Ureter (tissue), 1 donor: Measurements from ENCODE around the gene SP8. TPM values are rescaled to one million over a fixed set of nuclear protein-coding genes. Genes with fewer than 3 reads are reported as not detected.

ENCODE experiments used
- DNase-seq: peaks from one replicate; pipeline ENCODE4 v3.0.0-alpha.2; 2020; ENCODE audit warnings: low spot score
- total RNA-seq: library from RNA; stranded (reverse); gene quantifications from one replicate; pipeline ENCODE4 v1.2.4, GENCODE V29; 2023
- donor health status: DM: yes; HTN: yes; CAD: no.

Gene SP8
- total RNA-seq, 1 donor from 2014 or later: not detected

DNA sequence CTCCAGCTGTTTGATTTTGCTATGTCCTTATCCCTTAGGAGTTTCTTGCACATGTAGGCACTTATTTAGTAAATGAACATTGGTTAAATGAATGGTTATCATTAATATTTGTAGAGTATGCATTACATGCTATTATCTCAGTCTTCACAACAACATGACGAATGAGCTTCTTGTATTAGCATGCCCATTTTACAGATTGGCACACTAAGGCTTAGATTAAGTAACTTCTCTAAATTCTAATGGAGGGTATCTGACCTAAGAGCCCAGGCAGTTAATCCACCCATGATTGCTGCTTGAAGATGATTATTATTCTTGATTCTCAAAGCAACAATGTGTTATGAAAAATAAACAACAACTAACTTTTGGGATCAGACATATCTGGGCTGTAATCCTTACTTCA lies 32.7 kb downstream of the SP8 start:
- no peak for DNase-seq

DNA sequence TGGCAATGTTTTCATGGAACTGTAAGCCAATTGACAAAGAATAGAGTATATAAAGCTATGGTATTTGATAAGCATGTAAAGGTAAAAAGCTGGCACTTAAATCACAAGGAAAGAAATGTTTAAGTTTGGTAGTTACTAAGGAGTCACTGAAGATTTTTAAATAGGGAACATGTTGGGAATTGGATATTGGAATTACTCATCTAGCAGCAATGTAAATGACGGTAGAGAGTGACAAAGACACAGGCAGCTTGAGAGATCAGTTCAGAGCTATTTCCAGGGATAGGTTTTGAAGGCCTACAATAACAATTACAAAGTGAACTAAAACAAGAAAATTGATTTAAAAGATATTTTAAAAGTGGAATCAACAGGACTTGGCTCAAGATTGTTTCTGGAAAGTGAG lies 36.8 kb downstream of the SP8 start:
- no peak for DNase-seq

DNA sequence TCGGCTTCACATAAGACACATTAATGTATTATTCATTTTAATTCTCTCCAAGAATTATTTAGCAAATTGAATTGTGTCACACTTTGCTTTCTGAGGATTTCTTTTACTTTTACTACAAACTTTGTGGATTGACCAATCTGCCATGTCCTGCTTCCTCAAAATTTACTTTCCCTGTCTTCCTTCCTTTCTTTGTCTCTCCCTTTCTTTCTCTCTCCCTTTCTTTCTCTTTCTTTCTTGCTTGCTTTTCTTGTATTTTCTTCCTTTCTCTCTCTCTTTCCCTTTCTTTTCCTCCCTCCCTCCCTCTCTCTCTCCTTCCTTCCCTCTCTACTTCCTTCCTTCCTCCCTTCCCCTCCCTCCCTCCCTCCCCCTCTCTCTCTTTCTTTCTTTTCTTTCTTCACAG lies 37.8 kb downstream of the SP8 start:
- no peak for DNase-seq

DNA sequence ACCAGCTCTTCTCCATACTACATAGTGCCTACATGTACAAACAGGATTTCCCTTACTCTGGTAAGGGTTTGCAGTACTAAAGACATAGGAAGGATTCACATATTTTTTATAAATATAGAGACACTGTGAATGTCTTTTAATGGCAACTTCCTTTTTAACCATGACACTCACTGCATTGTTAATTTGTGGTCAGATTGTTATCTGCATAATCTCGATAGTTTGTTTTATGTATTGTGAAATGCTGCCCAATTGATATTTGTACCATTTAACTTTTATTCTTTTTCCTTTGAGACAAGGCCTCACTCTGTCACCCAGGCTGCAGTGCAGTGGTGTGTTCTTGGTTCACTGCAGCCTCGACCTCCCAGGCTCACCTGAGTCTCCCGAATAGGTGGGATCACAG lies 39.7 kb downstream of the SP8 start:
- DNase-seq: no peak

DNA sequence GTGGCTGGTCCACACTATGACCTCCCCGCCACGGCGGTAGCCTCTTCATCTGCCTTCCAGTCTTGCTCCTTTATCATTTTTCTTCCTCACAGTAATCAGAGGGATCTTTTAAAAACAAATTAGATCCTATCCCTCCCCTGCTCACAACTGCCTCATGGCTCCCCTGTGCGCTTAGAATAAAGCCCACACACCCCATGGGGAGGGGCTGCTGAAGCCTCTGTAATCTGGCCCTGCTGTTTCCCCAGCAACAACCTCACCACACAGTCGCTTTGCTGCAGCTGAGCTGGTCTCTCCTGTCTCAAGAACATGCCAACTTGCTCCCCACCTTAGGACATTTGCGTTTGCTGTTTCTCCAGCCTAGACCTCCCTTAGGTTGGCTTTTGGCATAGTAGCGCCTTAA lies 41.0 kb downstream of the SP8 start:
- DNase-seq: no peak

DNA sequence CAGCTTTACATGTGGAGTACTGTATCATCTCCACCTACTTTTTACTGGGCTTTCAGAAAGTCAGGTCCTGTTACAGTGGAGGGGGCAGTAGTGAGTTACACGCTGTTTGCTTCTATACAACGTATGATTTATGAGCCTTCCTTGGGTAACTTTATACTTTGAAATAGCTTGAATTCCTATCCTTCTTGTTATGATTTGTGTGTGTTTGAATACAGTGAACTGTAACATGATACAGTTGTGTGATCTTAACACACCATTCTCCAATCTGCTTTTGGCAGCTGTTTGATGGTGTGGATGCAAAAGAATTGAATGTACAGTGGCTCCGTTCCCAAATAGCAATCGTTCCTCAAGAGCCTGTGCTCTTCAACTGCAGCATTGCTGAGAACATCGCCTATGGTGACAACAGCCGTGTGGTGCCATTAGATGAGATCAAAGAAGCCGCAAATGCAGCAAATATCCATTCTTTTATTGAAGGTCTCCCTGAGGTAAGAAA lies 41.7 kb downstream of the SP8 start:
- DNase-seq: no peak

DNA sequence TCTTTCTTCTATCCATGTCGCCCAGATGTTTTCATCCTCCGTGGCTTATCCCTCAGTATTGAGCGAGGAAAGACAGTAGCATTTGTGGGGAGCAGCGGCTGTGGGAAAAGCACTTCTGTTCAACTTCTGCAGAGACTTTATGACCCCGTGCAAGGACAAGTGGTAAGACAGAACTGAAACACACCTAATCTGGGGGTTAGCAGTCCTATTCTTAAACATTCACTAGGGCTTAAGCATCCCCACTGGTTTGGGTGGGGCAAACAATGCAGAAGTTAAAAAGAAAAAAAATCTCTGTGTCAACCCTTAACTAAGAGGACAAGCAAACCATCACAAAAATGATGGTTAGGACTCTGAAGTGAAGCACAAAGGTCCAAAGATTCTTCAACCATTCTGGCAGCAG lies 43.8 kb downstream of the SP8 start:
- DNase-seq: no peak

DNA sequence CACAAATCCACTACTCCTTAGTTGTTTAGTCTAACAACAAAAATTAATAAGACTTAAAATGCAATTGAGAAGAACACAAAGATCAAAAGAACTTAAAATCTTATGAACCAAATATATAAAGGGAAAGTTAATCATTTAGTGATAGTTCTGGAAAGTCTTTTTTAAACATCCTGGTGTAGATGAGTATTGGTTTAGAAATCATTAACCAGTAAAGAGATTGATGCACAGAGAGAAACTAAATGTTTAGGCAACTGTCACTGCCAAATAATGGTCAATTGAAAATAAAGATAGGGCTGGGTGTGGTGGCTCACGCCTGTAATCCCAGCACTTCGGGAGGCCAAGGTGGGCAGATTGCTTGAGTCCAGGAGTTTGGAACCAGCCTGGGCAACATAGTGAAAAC lies 44.9 kb downstream of the SP8 start:
- no peak for DNase-seq

DNA sequence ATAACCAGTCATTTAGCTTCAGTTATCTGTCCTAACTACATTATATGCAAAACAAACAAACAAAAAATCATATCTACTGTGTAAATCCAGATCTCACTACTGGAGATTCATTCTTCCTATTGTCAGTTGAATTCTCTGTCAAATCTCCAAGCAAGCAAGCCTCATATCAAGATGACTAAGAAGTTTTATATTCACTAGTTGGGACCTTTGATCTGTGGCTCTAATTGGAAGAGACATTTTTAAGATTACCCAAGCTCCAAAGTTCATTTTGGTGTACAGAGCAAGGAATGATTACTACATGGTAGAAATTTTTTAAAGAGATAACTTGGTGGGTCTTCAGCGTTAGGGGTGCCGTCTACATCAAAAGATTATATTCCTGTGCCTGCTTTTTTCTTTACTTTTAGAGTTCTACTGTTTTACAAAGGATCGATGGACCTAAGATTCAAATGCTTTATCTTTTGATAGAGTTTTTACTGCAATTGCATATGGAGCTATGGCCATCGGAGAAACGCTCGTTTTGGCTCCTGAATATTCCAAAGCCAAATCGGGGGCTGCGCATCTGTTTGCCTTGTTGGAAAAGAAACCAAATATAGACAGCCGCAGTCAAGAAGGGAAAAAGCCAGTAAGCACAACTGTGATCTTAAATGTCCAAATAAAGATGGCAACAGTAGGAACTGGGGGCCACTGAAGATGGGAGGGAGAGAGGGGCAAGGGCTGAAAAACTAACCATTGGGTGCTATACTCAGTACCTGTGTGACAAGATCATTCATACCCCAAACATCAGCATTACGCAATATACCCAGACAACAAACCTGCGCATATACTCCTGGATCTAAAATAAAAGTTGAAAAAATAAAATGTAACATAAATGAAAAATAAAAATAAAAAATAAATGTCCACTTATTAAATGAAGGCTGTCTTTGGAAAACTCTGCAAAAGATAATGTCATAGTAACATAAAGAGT lies 47.9 kb downstream of the SP8 start:
- no peak for DNase-seq

DNA sequence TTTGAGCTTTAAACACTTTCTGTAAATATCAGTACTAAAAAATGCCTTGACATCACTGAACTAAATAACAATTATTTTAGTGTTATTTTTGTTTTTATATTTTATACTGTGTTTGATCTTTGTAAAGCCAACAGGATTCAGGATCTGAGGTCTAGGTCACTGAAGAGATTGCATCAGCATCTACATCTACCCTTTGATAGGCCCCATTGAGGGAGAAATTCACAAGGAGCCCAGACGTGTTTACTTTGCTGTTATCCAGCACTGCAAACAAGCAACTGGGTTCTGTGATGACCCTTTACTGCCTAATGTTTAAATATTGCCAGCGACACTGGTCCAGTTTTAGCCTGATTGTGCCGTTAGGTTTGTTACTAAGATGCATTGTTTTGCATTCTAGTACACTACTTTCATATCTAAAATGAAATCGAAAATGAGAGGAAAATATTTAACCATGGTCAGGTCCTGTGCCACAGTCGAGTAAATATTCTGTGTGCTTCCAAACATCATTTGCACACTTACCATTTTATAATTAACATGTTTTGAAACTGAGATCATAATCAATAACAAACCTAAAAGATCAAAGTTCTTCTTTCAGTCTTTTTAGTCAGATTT lies 48.7 kb downstream of the SP8 start:
- DNase-seq: no peak

DNA sequence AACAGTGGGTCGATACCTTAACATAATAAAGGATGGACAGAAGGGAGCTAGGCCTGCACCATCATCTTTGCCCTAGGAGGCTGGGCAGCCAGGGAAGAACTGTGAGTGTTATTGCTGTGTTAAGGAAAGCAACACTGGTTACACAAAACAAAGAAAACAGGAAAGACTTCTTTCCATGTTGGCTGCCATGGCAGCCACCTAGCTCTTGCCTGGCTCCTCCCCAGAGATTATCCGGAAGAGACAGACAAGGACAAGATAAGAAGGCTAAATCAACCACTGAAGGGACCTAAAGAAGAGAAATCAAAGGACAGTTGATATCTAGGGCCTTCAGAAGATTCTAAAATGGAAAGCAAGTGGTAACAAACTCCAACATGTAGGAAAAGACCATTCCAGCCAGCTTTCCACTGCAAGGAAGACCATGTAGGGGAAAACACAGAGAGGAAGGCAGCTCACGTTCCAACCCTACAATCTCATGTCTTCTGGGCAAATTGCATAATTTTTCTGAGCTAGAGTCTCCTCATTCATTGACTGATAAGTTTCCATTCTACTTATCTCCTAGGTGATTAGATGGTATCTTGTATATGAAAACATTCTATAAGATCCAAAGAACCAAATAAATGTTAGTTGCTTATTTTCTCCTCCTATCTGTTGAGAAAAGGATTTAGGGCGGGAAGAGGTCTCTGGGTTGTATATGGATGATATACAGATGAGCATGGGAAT lies 51.2 kb downstream of the SP8 start:
- no peak for DNase-seq

Other genes starting within 250 kb of the SP8 start
- 0.60 TPM for gene ABCB5, start 171.2 kb downstream of the SP8 start, total RNA-seq